Caco-2 (cell line): ENCODE data around the gene AP4M1. TPM values are rescaled to one million over a fixed set of nuclear protein-coding genes. Genes with fewer than 3 reads are reported as not detected.

Source experiments
- BruUV-seq: library from RNA; stranded (reverse); fragments of 400-500 nt; replicated peaks from 2 replicates; lab custom pipeline; 2021; lab: Mats Ljungman, UMichigan
- CTCF ChIA-PET: fragments of 300-600 bp; sonication (Branson Sonifier 250); formaldehyde crosslinking; loops from one replicate; lab custom pipeline; 2022; ENCODE audit warnings: antibody characterized with exemption; lab: Charles Lee
- POLR2A ChIA-PET: fragments of 300-600 bp; sonication (Branson Sonifier 250); formaldehyde crosslinking; loops from one replicate; lab custom pipeline; 2022; ENCODE audit warnings: antibody characterized with exemption; lab: Charles Lee
- DNase-seq, 2 experiments: peaks; one replicate each; pipeline versions ENCODE4 v3.0.0 to v3.0.0-alpha.2; 2020 to 2022
- H3K27me3 ChIP-seq: replicated peaks from 2 replicates; pipeline ENCODE4 v1.6.0; 2011; ENCODE audit warnings: low read length; ENCODE audit not compliant: control insufficient read depth, insufficient read depth
- H3K36me3 ChIP-seq: 2 replicates; pipeline ENCODE4 v1.5.1; 2011; ENCODE audit warnings: low read length; ENCODE audit not compliant: control insufficient read depth, insufficient read depth
- H3K4me1 ChIP-seq: fragments of 250-450 bp; sonication (Bioruptor Pico); 2 replicates; pipeline ENCODE4 v1.5.1; 2020; ENCODE audit warnings: mild to moderate bottlenecking
- H3K4me3 ChIP-seq: 2 replicates; pipeline ENCODE4 v1.5.1; 2011; ENCODE audit warnings: low read depth, mild to moderate bottlenecking, control low read depth, low read length
- H3K9me3 ChIP-seq: fragments of 250-450 bp; sonication (Bioruptor Pico); 2 replicates; pipeline ENCODE4 v1.5.1; 2020; ENCODE audit warnings: mild to moderate bottlenecking, moderate library complexity
- H3K27ac Mint-ChIP-seq: one replicate; pipeline ENCODE4 v1.8.0; 2022; ENCODE audit warnings: mixed read lengths; ENCODE audit not compliant: unreplicated experiment
- H3K27me3 Mint-ChIP-seq: one replicate; pipeline ENCODE4 v1.8.0; 2022; ENCODE audit warnings: mixed read lengths; ENCODE audit not compliant: insufficient read depth, unreplicated experiment
- H3K36me3 Mint-ChIP-seq: one replicate; pipeline ENCODE4 v1.8.0; 2022; ENCODE audit warnings: mild to moderate bottlenecking, mixed read lengths; ENCODE audit not compliant: insufficient read depth, unreplicated experiment
- H3K4me1 Mint-ChIP-seq: one replicate; pipeline ENCODE4 v1.8.0; 2022; ENCODE audit warnings: low read depth, mixed read lengths; ENCODE audit not compliant: unreplicated experiment
- H3K4me3 Mint-ChIP-seq: one replicate; pipeline ENCODE4 v1.8.0; 2022; ENCODE audit warnings: mild to moderate bottlenecking, moderate library complexity, mixed read lengths; ENCODE audit not compliant: unreplicated experiment
- H3K9me3 Mint-ChIP-seq: one replicate; pipeline ENCODE4 v1.8.0; 2022; ENCODE audit warnings: mixed read lengths; ENCODE audit not compliant: unreplicated experiment
- intact Hi-C: fragments of 100-400 bp; cut with micrococcal nuclease; formaldehyde crosslinking; loops from one replicate; pipeline ENCODE4 v1.10.0; 2022; ENCODE audit not compliant: unreplicated experiment
- total RNA-seq: library from RNA; stranded (reverse); gene quantifications from 2 replicates; pipeline ENCODE4 v1.2.3, GENCODE V29; 2022
- TF ChIP-seq, protein P1 (sequence below), 2 experiments: fragments of 200-600 bp in 1 of 2; IDR thresholded peaks; 1 replicate in 1 of 2; 2 replicates in 1 of 2; pipeline versions ENCODE4 v1.5.1 to v1.8.0; 2011 to 2022; ENCODE audit warnings: antibody characterized with exemption in 1 of 2, control low read depth in 1 of 2, inconsistent platforms in 1 of 2, low read depth in 1 of 2, low read length in 1 of 2, mild to moderate bottlenecking in 1 of 2, moderate library complexity in 1 of 2; ENCODE audit not compliant: insufficient read depth in 1 of 2, severe bottlenecking in 1 of 2, unreplicated experiment in 1 of 2

AP4M1 gene
- total RNA-seq, 1 experiment from 2014 or later = 16.2 TPM

DNA sequence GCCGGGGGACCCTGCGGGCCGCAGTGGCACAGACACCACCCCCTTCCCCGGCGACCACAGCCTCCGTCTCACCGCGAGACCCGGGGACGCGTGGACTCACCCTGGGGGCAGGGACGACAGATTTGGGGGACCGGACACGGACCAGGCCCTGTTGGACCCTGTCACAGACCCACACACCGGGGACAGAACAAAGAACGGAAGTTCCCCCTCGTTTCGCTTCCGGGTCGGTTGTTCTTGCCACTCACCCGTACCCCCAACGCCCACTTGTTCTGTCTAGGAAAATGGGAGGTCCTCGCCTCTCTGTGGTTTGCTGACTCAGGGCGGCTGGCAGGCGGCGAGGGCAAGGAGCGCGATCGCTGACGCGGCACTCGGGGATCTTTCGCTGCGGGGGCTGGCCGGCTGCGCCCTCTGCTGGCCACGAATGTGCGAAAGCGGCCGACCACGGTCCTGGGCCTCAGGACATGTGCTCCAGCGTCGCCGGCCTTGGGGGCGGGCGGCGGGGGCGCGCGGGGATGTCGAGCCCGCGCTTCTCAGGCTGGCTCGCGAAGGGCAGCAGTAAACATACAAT is 19.8 kb upstream of the AP4M1 start, which contains the start of gene ZNF3:
Gene ZNF3, minus strand, starts transcription at position 189 of the 568 bp plus-strand sequence. CDS start 4,366 bp downstream, outside the sequence.
- POLR2A ChIA-PET = interaction anchor here (1.0 to 1.2 kb wide), 3 partner anchors 20 to 67 kb away, joined by 3 to 13 read pairs (median 4); partner anchors contain the start of genes AP4M1, LAMTOR4, MCM7 and ZSCAN21

DNA sequence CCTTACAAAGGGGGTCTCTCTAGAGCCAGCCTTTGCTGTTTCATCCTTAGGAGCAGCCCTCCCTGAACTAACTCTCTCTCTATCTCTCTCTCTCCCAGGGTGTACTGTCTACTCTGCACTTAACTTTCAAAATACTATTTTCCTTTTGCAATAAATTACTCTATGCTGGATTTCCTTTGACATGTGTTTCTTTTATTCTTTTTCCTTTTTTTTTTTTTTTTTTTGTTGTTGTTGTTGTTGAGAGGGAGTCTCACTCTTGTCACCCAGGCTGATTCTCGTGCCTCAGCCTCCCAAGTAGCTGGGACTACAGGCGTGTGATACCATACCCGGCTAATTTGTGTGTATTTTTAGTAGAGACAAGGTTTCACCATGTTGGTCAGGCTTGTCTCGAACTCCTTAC is 18.5 kb upstream of the AP4M1 start:
- peak overlapping the region; percentile 83 for H3K4me3 Mint-ChIP-seq
- H3K9me3 ChIP-seq = no peaks in the 10 kb centered on the region
- BruUV-seq = no TSS peak
- H3K27me3 Mint-ChIP-seq = no peaks in the 10 kb centered on the region
- DNase-seq = no peak
- no peaks in the 10 kb centered on the region; the same call in 1 of the 2 replicates for H3K36me3 ChIP-seq
- peaks cover 14% of the 10 kb centered on the region for H3K4me1 Mint-ChIP-seq
- peaks cover 45% of the 10 kb centered on the region for H3K36me3 Mint-ChIP-seq
- ChIA-PET POLR2A (interaction anchor here (0.5 to 1.2 kb wide), 6 partner anchors 19 to 896 kb away, joined by 3 to 13 read pairs (median 4); partner anchors contain the start of genes AP4M1, MCM7 and ZSCAN21), CTCF (interaction anchor here (0.6 to 1.2 kb wide), 9 partner anchors 18 to 89 kb away, joined by 3 to 7 read pairs (median 3); partner anchors contain the start of genes AP4M1, MCM7 and ZSCAN21)
- intact Hi-C loops = no loop called here
- no peaks in the 10 kb centered on the region for H3K27me3 ChIP-seq
- H3K4me1 ChIP-seq = peaks cover 27% of the 10 kb centered on the region
- peak overlapping the region; percentile 46 for H3K27ac Mint-ChIP-seq
- TF ChIP-seq, protein P1, sequence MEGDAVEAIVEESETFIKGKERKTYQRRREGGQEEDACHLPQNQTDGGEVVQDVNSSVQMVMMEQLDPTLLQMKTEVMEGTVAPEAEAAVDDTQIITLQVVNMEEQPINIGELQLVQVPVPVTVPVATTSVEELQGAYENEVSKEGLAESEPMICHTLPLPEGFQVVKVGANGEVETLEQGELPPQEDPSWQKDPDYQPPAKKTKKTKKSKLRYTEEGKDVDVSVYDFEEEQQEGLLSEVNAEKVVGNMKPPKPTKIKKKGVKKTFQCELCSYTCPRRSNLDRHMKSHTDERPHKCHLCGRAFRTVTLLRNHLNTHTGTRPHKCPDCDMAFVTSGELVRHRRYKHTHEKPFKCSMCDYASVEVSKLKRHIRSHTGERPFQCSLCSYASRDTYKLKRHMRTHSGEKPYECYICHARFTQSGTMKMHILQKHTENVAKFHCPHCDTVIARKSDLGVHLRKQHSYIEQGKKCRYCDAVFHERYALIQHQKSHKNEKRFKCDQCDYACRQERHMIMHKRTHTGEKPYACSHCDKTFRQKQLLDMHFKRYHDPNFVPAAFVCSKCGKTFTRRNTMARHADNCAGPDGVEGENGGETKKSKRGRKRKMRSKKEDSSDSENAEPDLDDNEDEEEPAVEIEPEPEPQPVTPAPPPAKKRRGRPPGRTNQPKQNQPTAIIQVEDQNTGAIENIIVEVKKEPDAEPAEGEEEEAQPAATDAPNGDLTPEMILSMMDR (IDR thresholded peaks at IDR 0.05; ENCODE audit: insufficient read depth in 1 of 2, low read depth in 1 of 2, low read length in 1 of 2, severe bottlenecking in 1 of 2, unreplicated experiment in 1 of 2) = no peak
- no peaks in the 10 kb centered on the region for H3K9me3 Mint-ChIP-seq
- H3K4me3 ChIP-seq = no peak overlapping the region

More for the DNA sequence above, 19.8 kb upstream of the AP4M1 start, which contains the start of gene ZNF3:
- peak within 1 kb of the TSS; percentile 83 for H3K4me3 Mint-ChIP-seq
- TF ChIP-seq, protein P1 (IDR thresholded peaks at IDR 0.05; ENCODE audit: insufficient read depth in 1 of 2, low read depth in 1 of 2, low read length in 1 of 2, severe bottlenecking in 1 of 2, unreplicated experiment in 1 of 2) = peak; percentile 89 to 91
- H3K4me1 Mint-ChIP-seq = peaks cover 14% of the 10 kb centered on the region
- Histone ChIP-seq H3K27me3 (no peaks in the 10 kb centered on the region), H3K9me3 (0 out of 2 replicates have a peak, but pooled peaks cover 4% of the 10 kb centered on the region), H3K36me3 (peaks cover 1% of the 10 kb centered on the region), H3K4me3 (peak within 1 kb of the TSS; percentile 74), H3K4me1 (peaks cover 24% of the 10 kb centered on the region)
- peak within 1 kb of the TSS; percentile 46 for H3K27ac Mint-ChIP-seq
- no peaks in the 10 kb centered on the region for H3K27me3 Mint-ChIP-seq
- peak; percentile 99 for DNase-seq
- peaks cover 59% of the 10 kb centered on the region for H3K36me3 Mint-ChIP-seq
- no peaks in the 10 kb centered on the region for H3K9me3 Mint-ChIP-seq
- BruUV-seq = no TSS peak
- intact Hi-C loops = loop anchor here (1.0 to 2.0 kb wide), 4 partner anchors 19 to 163 kb away; partner anchors contain the start of genes AP4M1, MCM7, TRIM4 and ZSCAN21
- CTCF ChIA-PET = interaction anchor here (0.7 to 1.2 kb wide), 3 partner anchors 19 to 166 kb away, joined by 3 to 7 read pairs (median 4); partner anchors contain the start of genes AP4M1 and MCM7

- DNase-seq = no peak
- no peak overlapping the region for H3K27ac Mint-ChIP-seq
- BruUV-seq = no TSS peak
- H3K4me1 Mint-ChIP-seq = peaks cover 16% of the 10 kb centered on the region
- H3K9me3 Mint-ChIP-seq = no peaks in the 10 kb centered on the region
- no peak overlapping the region for H3K4me3 Mint-ChIP-seq
- ChIA-PET CTCF (no interaction called here), POLR2A (no interaction called here)
- H3K36me3 Mint-ChIP-seq = peaks cover 42% of the 10 kb centered on the region
- no peaks in the 10 kb centered on the region for H3K27me3 ChIP-seq
- peaks cover 11% of the 10 kb centered on the region; the same call in 1 of the 2 replicates for H3K4me1 ChIP-seq
- H3K27me3 Mint-ChIP-seq = no peaks in the 10 kb centered on the region
- no peaks in the 10 kb centered on the region for H3K9me3 ChIP-seq
- TF ChIP-seq, protein P1 (IDR thresholded peaks at IDR 0.05; ENCODE audit: insufficient read depth in 1 of 2, low read depth in 1 of 2, low read length in 1 of 2, severe bottlenecking in 1 of 2, unreplicated experiment in 1 of 2) = no peak
- no peak overlapping the region for H3K4me3 ChIP-seq
- H3K36me3 ChIP-seq = no peaks in the 10 kb centered on the region
- intact Hi-C loops = no loop called here
Measured at GRCh38 chr7:100085515-100085914, 15.9 kb upstream of the AP4M1 start.
